Activated T-cell treated with anti-CD3 and anti-CD28 coated beads, Interleukin-2, amount 50 U/mL, for 48 hours (primary cell): Measurements from ENCODE around the gene CNKSR3.
"Not testable (repeated sequence)": the region's sequence is repeated elsewhere in the genome, so short reads cannot be mapped to it uniquely, and the experiment has no call there.

Experiments used
- DNase-seq, 2 experiments: peaks; one replicate each; pipeline ENCODE4 v3.0.0-alpha.2; 2020

Gene CNKSR3

GRCh38 chr6:154510144-154510905 lies at the start of gene CNKSR3:
TSS of gene CNKSR3 (minus strand) at chr6:154510685. CDS start at chr6:154510114, 571 bp downstream.
- peak; percentile 57 to 66 for DNase-seq

DNA sequence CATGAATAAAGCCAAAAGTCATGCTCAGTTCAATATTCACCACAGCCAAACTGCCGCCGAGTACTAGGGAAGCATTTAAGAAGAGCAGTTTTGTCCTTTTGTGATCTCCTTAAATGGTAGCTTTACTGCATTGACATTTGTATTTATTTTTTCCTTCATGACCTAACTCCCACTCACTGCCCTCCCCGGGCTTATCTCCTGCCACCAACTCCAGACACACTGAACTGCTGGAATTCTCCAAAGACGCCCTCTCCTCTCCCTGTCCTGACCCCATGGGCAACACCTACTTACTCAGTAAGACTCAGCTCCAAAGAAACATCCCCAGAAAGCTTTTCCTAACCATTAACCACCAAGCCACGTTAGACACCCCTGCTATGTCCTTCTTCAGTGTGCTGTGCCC lies 48.5 kb upstream of the CNKSR3 start:
- no peak for DNase-seq

DNA sequence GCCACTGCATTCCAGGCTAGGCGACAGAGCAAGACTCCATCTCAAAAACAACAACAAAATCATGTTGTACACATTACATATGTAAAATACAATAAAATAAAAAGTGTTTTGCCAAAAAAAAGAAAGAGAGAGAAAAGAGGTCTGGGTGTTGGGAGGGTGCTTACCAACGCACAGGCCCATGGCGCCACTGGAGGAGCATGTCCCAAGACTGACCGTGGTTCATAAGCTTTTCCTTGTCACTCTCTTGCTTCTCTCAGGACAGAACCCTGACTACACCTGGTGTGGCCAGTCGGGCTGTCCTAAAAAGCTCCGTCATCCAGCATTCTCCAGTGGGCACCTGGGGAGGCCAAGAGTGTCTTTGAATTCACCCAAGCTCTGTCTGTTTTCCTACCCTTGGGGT lies 48.0 kb upstream of the CNKSR3 start:
- DNase-seq = no peak

GRCh38 chr6:154555073-154555677 lies 44.7 kb upstream of the CNKSR3 start:
- DNase-seq = no peak

GRCh38 chr6:154554491-154554890 lies 44.0 kb upstream of the CNKSR3 start:
- no peak for DNase-seq

DNA sequence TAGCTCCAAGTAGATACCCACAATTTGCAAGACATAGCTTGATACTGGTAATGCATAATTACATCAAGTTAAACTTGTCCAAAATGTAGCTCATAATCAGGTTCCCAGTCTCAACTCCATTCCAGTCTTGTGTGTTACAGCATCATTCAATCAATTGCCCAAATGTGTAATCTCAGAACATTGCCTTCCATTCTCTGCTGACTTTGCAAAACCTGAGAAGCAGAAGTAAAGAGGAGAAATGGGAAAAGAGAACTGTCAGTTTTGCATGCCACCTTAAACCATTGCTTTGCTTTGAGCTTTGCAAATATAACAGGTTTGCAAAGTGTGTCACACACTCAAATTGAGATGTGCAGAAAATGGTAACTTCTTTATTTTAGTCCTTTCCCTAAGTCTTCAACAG lies 40.3 kb upstream of the CNKSR3 start:
- no peak for DNase-seq

DNA sequence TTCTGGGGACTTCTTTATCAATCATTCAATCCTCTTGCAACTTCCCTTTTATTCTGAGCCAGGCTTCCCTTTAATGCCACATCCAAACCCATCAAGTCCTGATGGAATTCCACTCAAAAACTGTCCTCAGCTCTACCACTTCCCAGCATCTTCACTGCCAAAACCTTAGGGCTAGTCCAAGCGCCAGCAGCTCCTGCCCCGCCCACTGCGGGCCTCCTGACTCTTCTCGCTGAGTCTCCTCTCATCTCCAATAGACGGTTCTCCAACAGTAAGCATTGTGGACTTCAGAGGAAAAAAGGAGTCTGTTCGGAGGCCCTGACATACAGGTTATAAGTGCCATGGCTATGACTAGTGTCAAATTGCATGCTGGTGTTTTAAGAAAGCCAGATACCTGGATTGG lies 38.7 kb upstream of the CNKSR3 start:
- no peak for DNase-seq

- no peak for DNase-seq
Measured at GRCh38 chr6:154548130-154548830, 37.8 kb upstream of the CNKSR3 start.

- no peak for DNase-seq
Measured at GRCh38 chr6:154543628-154544027, 33.1 kb upstream of the CNKSR3 start.

DNA sequence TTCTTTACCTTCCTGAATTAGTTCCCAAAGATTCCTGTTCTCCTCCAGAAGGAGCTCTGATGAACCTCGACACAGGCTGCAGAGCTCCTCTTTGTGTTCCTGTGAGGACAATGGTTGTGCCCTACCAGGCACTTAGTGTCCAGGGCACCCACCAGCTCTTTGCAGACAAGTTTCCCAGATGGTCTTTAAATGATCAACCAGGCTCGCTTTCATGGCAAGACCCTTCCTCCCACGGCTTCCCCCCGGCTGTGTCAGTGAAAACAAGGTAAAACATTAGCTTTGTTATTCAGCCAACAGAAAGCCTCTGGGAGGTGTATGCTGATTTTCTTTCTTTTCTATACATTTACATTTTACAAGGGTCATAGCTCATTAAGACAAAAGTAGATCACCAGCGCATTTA lies 32.3 kb upstream of the CNKSR3 start:
- DNase-seq = no peak

- DNase-seq = not testable (repeated sequence)
Measured at GRCh38 chr6:154541837-154542236, 31.4 kb upstream of the CNKSR3 start.

DNA sequence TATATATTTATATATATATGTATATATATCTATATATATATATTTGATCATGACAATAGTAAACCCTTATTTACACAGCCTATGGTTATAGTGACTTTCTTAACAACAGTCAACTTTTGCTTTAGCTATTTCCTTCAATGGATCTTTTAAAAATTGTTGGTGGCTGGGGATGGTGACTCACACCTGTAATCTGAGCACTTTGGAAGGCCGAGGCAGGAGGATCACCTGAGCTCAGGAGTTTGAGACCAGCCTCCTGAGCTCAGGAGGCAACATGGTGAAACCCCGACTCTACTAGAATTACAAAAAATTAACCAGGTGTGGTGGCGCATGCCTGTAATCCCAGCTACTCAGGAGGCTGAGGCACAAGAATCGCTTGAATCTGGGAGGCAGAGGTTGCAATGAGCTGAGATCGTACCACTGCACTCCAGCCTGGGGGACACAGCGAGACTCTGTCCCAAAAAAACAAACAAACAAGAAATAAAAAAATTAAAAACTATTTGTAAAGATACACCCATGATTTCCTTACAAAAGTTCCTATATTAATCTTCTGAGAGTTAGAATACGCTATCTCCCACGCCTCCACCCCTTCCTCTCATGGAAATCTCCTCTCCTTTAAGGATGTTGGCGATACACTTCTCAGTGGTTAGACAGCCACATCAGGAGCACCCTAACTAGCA lies 29.2 kb upstream of the CNKSR3 start:
- DNase-seq = no peak

DNA sequence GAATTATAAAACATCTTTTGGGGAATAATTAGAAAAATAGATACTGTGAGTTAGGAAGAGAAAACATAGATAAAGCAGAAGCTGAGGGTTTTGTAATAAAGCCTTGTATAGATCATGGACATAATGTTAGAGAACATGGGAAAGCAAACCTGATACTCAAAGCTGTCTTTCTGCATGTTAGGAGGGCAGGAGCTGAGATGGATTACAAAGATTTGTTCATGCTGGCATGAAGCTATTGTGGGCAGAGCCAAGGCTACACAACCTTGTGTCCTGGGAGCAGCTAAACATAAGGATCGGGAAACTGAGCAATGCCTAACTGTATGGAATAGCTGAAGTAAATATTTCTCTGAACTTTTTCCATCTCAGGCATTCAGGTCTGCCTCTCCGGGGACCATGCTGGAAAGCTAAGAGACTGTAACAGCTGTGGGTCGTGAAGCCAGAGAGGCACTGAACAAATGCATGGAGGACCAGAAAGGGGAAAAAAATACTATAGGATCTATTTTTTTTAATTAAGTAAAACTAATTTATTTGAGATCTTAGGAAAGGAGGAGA lies 28.2 kb upstream of the CNKSR3 start:
- no peak for DNase-seq

DNA sequence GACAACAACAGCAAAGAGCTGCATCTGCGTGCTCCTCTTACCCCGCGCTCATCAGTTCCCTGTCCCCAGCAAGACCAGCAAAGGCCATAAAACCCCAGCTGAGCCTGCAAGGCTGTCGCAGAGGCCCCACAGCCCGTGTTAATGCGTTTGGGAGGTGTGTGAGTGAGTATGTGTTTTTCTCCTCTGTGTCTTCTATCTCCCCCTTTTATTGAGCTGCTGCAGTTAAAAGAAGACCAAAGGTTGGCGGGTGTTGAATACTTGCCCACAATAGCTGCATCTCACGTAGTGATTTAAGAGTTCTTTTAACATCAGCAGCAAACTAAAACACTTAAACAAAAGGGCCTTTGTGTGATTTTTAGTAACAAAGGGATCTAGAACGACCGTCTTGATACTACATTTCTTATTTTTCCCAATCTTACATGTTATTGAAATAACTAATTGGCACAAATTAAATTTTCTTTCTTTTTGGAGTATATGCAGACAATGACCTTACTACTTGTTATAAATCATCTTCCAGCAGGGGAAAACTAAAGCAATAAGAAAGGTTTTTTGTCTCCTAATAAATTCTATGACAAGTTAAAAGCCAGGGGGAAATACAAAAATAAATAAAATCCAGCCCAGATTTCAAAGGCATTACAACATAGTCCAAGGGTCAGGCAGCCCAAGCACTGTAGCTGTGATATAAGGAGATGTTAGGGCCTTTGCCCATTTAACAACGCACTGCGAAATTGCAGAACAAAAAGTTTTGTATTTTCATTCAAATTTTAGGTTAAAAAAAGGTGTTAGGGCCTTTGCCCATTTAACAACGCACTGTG lies 27.2 kb upstream of the CNKSR3 start:
- DNase-seq = no peak

DNA sequence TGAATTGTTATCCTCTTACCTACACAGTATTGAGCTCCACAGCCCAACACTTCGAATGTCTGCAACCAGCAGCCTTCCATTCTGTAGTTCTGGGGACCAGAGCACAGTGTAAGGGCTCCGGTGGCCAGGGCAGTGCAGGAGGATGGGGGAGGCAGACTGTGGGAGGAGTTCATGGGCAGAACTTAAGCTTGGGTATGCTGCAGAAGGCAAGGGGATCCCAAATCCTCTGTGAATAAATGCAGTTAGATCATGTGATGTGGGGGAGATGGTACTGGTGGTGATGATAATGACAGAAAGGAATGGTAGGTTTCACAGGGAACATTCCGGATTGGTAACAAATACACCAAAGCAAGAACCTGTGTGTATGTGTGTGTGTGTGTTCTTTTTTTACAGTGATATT lies 26.5 kb upstream of the CNKSR3 start:
- no peak for DNase-seq

DNA sequence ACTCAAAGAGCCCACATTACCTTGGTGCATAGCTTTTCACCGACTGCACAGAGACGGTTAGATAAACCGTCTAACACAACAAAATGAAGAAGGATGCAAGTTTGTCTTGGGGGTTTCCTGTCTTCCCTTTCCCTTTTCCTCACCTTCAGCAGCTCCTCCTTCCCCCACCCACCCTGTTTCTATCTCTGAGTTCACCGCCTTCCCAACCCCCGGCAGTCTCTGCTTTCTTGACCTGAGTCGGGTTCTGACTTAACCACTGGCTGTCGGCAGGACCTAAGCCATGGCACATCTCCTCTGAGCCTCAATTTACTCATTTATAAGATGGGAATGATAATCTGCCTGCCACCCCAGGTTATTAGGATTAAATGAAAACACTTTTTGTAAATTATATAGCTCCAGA lies 25.8 kb upstream of the CNKSR3 start:
- no peak for DNase-seq

DNA sequence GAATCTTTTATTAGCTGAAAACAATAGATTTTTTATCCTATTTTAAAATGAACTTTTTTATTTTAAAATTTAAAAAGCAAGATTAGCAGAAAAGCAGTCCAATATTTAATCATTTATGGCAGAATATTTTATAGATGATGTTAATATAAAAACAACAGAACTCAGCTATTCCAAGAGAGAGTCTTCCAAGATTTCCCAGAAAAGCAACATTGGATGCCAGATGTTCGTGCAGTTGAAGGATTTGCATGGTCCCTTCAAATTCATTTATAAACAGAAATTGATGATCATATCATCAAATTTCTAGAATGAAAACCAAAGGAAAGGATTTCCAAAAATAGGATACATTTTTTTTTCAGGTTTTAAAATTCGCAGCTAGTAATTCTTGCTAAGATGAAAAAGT lies 25.4 kb upstream of the CNKSR3 start:
- no peak for DNase-seq

- DNase-seq = no peak
Measured at GRCh38 chr6:154535147-154535546, 24.7 kb upstream of the CNKSR3 start.

DNA sequence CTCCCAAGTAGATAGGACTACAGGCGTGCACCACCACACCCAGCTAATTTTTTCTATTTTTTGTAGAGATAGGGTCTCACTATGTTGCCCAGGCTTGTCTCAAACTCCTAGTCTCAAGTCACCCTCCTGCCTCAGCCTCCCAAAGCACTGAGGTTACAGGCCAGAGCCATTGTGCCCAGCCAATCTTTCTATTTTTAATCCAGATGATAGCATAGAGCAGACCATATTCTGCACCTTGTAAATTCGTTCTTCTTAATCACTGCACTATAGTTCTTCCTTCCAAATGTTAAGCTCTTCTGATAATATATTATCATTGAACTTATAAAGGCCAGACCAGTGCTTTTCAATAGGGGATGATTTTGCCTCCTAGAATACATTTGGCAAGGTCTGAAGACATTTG lies 24.0 kb upstream of the CNKSR3 start:
- DNase-seq = no peak

DNA sequence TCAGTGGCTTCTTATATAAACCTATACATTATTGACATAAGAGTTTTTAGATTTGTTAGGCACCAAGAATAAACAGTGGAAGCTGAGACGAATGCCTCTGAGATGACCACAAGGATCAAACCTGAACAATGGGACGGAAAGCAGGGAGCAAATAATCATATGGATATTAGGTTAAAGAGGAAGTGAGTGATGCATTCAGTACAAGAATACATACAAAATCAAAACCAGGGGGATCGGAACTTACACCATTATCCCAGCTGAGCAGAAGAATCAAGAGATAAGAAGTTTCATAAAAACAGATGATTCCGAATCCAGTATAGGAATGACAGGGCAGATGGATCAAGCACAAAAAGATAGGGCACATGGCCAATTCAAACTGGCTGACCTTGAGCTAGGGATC lies 21.9 kb upstream of the CNKSR3 start:
- DNase-seq = no peak

GRCh38 chr6:154529957-154530356 lies 19.5 kb upstream of the CNKSR3 start:
- DNase-seq = no peak

GRCh38 chr6:154528310-154528915 lies 17.9 kb upstream of the CNKSR3 start:
- no peak for DNase-seq
